Stimulated activated CD4-positive, alpha-beta T cell treated with anti-CD3 and anti-CD28 coated beads, Interleukin-15, amount 100 ng/mL, for 48 hours (primary cell): ENCODE data around the gene ACSM6.

Experiments
- DNase-seq, 2 donors: peaks; one replicate each; pipeline ENCODE4 v3.0.0-alpha.2; 2020; ENCODE audit warnings: low read depth in 2 of 2

Gene ACSM6

DNA sequence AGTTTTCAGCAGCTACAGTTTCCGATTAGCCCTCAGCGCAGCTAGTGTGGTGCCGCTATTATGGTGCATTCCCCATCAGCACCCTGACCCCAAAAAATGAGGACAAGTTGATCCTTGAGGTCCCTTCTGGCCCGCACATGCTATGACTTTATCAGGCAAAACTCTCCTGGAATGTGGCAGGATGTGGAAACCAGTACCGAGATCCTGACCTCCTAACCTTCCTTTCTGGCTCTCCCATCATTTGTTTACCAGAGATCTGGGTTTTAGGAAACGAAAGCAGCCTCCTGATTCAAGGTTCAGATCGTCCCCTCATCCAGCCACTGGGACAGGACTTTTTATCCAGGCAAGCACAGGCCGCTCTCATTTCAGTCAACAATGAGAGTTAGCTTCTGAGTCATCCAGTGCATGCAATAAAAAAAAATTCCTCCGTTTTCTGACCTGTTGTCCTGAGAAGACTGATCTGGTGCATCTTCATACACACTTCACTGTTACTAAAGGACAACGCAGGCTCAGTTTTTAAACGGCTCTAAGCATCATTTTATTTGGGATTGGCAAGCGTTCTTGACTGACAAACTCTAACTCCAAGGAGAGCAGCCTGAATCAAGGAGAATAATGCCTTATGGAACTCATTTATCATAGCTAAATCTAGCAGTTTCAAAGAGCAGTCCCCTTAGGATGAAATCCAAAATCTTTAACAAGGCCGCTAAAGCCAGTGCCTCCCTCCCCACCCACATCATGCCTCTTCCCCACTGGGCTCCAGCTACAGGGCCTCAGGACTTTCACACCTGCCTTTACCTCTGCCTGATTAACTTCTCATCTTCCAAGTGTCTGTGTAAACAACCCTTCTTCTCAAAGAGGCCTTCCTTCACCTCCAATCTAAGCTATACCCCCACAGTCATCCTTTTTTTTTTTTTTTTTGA is 79.6 kb downstream of the ACSM6 start:
- DNase-seq: no peak

DNA sequence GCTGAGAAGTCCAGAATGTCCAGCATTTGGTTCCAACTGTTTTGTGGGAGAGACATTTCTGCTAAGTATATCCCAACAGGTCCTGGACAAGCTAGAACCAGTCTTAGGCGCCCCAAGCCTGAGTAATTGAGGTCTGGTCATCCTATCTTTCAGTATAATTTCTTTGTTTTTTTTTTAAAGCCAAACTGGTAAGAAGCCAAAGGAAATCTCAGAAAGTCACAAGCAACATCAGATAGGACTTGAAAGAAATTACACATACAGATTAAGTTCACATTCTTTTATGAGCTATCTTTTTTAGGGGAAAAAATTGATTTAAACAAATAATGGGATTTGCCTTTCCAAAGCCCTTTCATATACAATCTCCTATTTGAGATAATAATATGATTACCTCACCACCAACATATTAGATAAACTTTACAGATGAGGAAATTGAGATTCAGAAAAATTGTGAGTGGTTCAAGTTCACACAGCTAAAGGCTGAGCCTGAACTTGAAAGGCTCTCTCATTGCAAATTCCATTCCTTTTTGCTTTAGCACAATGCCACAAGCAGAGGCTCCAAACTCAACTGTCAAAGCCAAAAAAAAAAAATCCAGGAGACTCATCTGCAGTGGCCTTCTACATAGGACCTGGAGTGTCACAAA is 81.8 kb downstream of the ACSM6 start:
- DNase-seq: no peak

DNA sequence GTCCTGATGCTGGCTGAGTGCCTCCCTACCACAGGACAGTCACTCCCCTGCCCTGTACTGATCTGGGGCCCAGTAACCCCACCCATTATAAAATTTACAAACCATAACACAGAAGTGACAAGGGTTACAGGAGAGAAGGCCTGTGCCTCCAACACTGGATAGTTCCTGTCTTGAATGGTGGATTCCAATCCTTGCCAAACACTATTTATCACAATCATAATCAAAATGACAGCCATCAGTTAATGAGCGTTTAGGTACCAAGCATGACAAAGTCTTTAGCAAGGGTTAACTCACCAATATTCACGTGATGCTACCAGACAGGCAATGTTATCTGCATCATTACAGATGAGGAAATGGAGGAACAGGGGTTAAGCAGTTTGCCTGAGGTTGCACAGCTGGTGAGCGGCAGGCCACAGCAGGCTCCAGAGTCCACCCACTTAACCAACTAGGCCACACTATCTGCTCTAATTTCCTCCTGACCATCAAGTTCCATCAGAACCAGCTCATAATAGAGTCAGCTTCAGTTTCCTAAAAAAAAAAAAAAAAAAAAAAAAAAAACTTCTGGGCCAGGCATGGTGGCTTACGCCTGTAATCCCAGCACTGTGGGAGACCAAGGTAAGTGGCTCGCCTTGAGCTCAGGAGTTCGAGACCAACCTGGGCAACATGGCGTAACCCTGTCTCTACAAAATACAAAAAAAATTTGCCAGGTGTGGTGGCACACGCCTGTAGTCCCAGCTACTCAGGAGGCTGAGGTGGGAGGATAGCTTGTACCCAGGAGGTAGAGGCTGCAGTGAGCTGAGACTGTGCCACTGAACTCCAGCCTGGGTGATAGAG is 82.5 kb downstream of the ACSM6 start:
- no peak for DNase-seq

DNA sequence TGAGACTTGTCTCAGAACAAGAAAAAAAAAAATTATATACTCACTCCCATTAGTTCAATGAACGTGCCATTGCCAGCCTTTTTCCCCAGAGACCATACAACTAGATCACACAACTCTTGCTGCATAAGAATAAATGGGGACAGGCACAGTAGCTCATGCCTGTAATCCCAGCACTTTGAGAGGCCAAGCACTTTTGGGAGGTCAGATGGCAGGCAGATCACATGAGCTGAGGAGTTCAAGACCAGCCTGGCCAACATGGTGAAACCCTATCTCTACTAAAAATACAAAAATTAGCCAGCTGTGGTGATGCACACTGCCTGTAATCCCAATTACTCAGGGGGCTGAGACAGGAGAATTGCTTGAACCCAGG is 83.1 kb downstream of the ACSM6 start:
- no peak for DNase-seq

DNA sequence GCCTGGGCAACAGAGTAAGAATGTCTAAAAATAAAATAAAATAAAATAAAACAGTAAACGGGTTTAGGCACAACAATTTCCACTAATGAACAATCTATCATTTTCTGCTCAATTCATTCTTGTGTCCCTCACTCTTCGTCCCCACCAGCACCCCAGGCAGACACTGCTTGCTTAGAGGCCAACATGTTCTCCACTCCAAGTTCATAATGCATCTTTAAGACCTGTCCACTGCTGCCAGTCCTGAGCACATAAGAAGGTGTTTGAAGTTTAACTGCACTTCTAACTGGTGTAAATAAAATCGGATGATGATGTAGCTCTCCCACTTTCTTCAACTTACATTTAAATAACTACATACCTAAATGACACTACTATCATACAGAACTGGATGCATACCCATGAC is 83.6 kb downstream of the ACSM6 start:
- DNase-seq: no peak
